Mucosa of descending colon (tissue), 3 donors: ENCODE results near the gene CALCB. TPM values are rescaled to one million over a fixed set of nuclear protein-coding genes. Genes with fewer than 3 reads are reported as not detected.
A peak's percentile ranks its signal among the peaks of the same experiment; 100 is the strongest.

Experiments used
- ATAC-seq: fragments of 200-7000 bp; cut with Tn5 transposase; one replicate; pipeline ENCODE4 v1.9.1; 2020; ENCODE audit warnings: mild to moderate bottlenecking, moderate library complexity
- DNase-seq, 3 donors: peaks; one replicate each; pipeline ENCODE4 v3.0.0-alpha.2; 2020
- H3K36me3 ChIP-seq: fragments of 200-600 bp; one replicate; pipeline ENCODE4 v1.8.0; 2021; ENCODE audit warnings: low read depth, mild to moderate bottlenecking
- H3K4me1 ChIP-seq: fragments of 200-600 bp; one replicate; pipeline ENCODE4 v1.8.0; 2021; ENCODE audit warnings: low read depth, mild to moderate bottlenecking
- H3K4me3 ChIP-seq: fragments of 200-600 bp; one replicate; pipeline ENCODE4 v1.8.0; 2021; ENCODE audit warnings: mild to moderate bottlenecking
- H3K9me3 ChIP-seq: fragments of 200-600 bp; one replicate; pipeline ENCODE4 v1.8.0; 2021; ENCODE audit warnings: mild to moderate bottlenecking
- intact Hi-C, 2 donors: fragments of 100-400 bp; cut with DNase I in 1 of 2; cut with micrococcal nuclease in 1 of 2; formaldehyde crosslinking; loops; one replicate each; pipeline versions ENCODE4 v1.11.0 to v1.11.1; 2022; cut with DNase I, micrococcal nuclease
- total RNA-seq, 3 donors: library from RNA; stranded (reverse); fragmentation: NEBNext Ultra II Directional in 2 of 3; extraction: Animal tissue kit (Norgen Biotek cat#: 25700) in 2 of 3; gene quantifications; one replicate each; pipeline versions ENCODE4 v1.2.1 to v1.2.4, GENCODE V29; 2021 to 2023
- TF ChIP-seq, protein P1 (sequence below): fragments of 200-600 bp; IDR thresholded peaks from one replicate; pipeline ENCODE4 v1.8.0; 2022; ENCODE audit warnings: antibody characterized with exemption, mild to moderate bottlenecking
- donor health status: DM: no; HTN: no; CAD: no; lungs with moderate emphysema.
- donor health status: DM: no; HTN: no; CAD: no.
- donor health status: DM: no; HTN: yes; CAD: no.

CALCB gene
- total RNA-seq, 3 donors from 2014 or later, result 1.6 TPM; not detected in 2

DNA sequence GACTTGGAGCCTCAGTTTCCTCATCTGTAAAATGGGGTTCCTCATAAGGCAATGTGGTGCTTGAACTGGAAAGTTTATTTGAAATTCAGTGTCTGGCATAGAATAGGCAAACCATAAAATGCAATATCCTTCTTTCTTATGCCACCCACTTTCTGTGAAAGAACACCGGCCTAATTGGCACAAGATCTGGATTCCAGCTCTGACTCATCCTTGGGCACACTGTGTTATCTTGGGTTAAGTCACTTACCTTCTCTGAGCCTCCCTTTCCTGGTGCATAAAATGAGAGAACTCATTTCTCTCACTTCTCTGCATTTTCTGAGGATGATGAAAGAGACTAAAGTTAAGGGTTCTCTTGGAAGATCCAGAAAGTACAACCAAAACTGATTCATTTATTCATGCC lies 46.4 kb downstream of the CALCB start:
- intact Hi-C loops, result no loop called here
- Histone ChIP-seq H3K9me3 (no peaks in the 10 kb centered on the region), H3K4me1 (no peaks in the 10 kb centered on the region), H3K36me3 (no peaks in the 10 kb centered on the region), H3K4me3 (no peak overlapping the region)
- DNase-seq (no peak), ATAC-seq (peak; percentile 62)
- TF ChIP-seq, protein P1, sequence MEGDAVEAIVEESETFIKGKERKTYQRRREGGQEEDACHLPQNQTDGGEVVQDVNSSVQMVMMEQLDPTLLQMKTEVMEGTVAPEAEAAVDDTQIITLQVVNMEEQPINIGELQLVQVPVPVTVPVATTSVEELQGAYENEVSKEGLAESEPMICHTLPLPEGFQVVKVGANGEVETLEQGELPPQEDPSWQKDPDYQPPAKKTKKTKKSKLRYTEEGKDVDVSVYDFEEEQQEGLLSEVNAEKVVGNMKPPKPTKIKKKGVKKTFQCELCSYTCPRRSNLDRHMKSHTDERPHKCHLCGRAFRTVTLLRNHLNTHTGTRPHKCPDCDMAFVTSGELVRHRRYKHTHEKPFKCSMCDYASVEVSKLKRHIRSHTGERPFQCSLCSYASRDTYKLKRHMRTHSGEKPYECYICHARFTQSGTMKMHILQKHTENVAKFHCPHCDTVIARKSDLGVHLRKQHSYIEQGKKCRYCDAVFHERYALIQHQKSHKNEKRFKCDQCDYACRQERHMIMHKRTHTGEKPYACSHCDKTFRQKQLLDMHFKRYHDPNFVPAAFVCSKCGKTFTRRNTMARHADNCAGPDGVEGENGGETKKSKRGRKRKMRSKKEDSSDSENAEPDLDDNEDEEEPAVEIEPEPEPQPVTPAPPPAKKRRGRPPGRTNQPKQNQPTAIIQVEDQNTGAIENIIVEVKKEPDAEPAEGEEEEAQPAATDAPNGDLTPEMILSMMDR, result no peak

DNA sequence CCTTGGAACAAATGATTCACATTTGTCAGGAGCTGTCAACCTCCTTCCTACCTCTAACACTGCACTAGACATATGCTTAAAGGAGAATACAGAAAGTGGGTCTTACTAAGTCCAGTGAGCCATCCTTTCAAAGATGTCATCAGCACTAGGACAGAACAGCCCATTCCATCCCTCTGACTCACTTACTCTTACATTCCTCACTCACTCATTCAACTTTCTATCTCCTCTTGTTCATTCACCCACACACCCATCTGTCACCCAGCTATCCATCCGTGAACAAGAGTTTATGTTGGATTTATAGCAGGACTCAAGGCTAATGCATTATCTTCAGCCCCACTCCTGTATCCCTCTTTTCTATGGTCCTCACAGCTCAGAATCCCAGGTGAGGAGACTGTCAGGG lies 50.5 kb downstream of the CALCB start:
- TF ChIP-seq, protein P1, result no peak
- Histone ChIP-seq H3K4me3 (no peak overlapping the region), H3K36me3 (no peaks in the 10 kb centered on the region), H3K4me1 (no peaks in the 10 kb centered on the region), H3K9me3 (no peaks in the 10 kb centered on the region)
- ATAC-seq, result no peak
- DNase-seq, result no peak
- intact Hi-C loops, result no loop called here

DNA sequence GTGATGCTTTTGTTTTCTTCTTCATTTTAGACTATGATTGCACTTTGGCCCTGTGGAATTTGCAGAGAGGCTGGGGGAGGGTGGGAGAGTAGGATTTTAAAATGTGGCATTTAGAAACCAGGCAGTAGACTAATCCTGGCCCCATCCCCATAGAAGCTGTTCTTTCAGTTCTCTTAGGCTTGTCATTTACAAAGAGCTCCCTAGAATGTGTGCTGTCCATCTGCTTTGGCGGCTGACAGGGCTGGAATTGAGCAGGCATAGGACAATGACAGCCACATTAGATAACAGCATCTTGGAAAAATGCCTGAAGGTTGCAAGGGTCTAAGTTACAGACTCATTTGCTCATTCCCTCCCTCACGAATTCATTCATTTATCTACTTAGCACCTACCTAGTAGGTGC lies 51.1 kb downstream of the CALCB start:
- intact Hi-C loops, result no loop called here
- Histone ChIP-seq H3K4me3 (no peak overlapping the region), H3K36me3 (no peaks in the 10 kb centered on the region), H3K9me3 (no peaks in the 10 kb centered on the region), H3K4me1 (no peaks in the 10 kb centered on the region)
- TF ChIP-seq, protein P1, result no peak
- no peak for ATAC-seq
- no peak for DNase-seq

DNA sequence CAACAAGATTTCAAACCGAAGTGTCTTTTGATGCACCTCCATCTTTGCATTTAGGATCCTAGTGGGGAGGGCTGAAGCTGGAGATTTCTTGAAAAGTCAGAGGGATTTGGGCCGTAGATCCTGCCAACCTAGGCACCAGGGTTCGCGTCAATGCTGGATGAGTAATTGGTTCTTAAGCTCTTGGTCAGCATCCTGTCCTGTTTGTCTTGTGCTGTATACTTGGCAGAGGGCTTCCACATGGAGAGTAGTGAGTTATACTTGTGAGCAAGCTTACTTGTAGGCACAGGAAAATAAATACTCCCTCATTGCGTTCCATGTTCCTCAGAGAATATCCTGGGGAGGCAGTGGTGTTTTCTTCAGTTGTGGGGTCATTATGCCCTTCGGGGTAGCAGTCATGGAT lies 53.9 kb downstream of the CALCB start:
- Histone ChIP-seq H3K4me3 (no peak overlapping the region), H3K9me3 (no peaks in the 10 kb centered on the region), H3K36me3 (no peaks in the 10 kb centered on the region), H3K4me1 (no peaks in the 10 kb centered on the region)
- TF ChIP-seq, protein P1, result no peak
- no peak for DNase-seq
- ATAC-seq, result no peak
- intact Hi-C loops, result no loop called here

Other genes starting within 250 kb of the CALCB start
- 10 to 100 TPM; 11.7 to 23.9 (median 15.5) TPM for gene CYP2R1, start 181.4 kb upstream of the CALCB start, total RNA-seq
- under 1 TPM in 1 of 3 donors, not detected in 2; 0.85 TPM for gene CALCA, start 101.2 kb upstream of the CALCB start, total RNA-seq
- gene INSC, start 41.3 kb downstream of the CALCB start, total RNA-seq, result 1 to 10 TPM; 1.4 to 4.2 (median 2.6) TPM